Amniotic epithelial cell (primary cell): Measurements from ENCODE around the gene TTLL7.
A peak's percentile ranks its signal among the peaks of the same experiment; 100 is the strongest.
"Not testable (repeated sequence)": the region's sequence is repeated elsewhere in the genome, so short reads cannot be mapped to it uniquely, and the experiment has no call there.

ENCODE experiments used
- DNase-seq: peaks from one replicate; pipeline ENCODE4 v3.0.0-alpha.2; 2010; ENCODE audit warnings: low read depth

The TTLL7 gene

GRCh38 chr1:83995649-83996048 is 3.3 kb downstream of the TTLL7 start:
- DNase-seq = no peak

- DNase-seq = no peak
These were observed 4.8 kb downstream of the TTLL7 start for GRCh38 chr1:83994111-83994510.

- no peak for DNase-seq
These were observed 8.2 kb downstream of the TTLL7 start for GRCh38 chr1:83990734-83991133.

- no peak for DNase-seq
These were observed 13.9 kb downstream of the TTLL7 start for GRCh38 chr1:83985048-83985447.

- not testable (repeated sequence) for DNase-seq
These were observed 15.0 kb downstream of the TTLL7 start for GRCh38 chr1:83983918-83984317.

- no peak for DNase-seq
These were observed 20.9 kb downstream of the TTLL7 start for GRCh38 chr1:83978056-83978455.

GRCh38 chr1:83976920-83977319 is 22.0 kb downstream of the TTLL7 start:
- no peak for DNase-seq

GRCh38 chr1:83970802-83971201 is 28.1 kb downstream of the TTLL7 start:
- DNase-seq = no peak

GRCh38 chr1:83970114-83970513 is 28.8 kb downstream of the TTLL7 start:
- no peak for DNase-seq

GRCh38 chr1:83967336-83967735 is 31.6 kb downstream of the TTLL7 start:
- no peak for DNase-seq

- no peak for DNase-seq
These were observed 34.8 kb downstream of the TTLL7 start for GRCh38 chr1:83964153-83964552.

- DNase-seq = peak; percentile 15
These were observed 37.2 kb downstream of the TTLL7 start for GRCh38 chr1:83961571-83962295.

GRCh38 chr1:83960669-83961277 is 38.2 kb downstream of the TTLL7 start:
- peak; percentile 72 for DNase-seq

GRCh38 chr1:83959824-83960498 is 39.0 kb downstream of the TTLL7 start:
- peak; percentile 98 for DNase-seq

GRCh38 chr1:83958704-83959103 is 40.2 kb downstream of the TTLL7 start:
- DNase-seq = peak; percentile 54

GRCh38 chr1:83954166-83954823 is 44.6 kb downstream of the TTLL7 start:
- DNase-seq = no peak

- no peak for DNase-seq
These were observed 48.7 kb downstream of the TTLL7 start for GRCh38 chr1:83950106-83950661.

GRCh38 chr1:83942914-83943313 is 56.0 kb downstream of the TTLL7 start:
- peak; percentile 80 for DNase-seq

- no peak for DNase-seq
These were observed 64.4 kb downstream of the TTLL7 start for GRCh38 chr1:83934550-83934949.

- DNase-seq = no peak
These were observed 66.2 kb downstream of the TTLL7 start for GRCh38 chr1:83932693-83933092.

GRCh38 chr1:83932281-83932680 is 66.7 kb downstream of the TTLL7 start:
- no peak for DNase-seq

- DNase-seq = peak; percentile 52
These were observed 67.2 kb downstream of the TTLL7 start for GRCh38 chr1:83931658-83932253.
